NB4 (cell line): ENCODE data around the gene TXLNG.
"Not testable (repeated sequence)": the region's sequence is repeated elsewhere in the genome, so short reads cannot be mapped to it uniquely, and the experiment has no call there.

Experiments
- MAX ChIP-seq: IDR thresholded peaks from 2 replicates; pipeline ENCODE4 v1.6.1; 2011; ENCODE audit warnings: low read depth, low read length
- MYC ChIP-seq: IDR thresholded peaks from 2 replicates; pipeline ENCODE4 v1.6.1; 2011; ENCODE audit warnings: low read depth, low read length
- POLR2A ChIP-seq: IDR thresholded peaks from 2 replicates; pipeline ENCODE4 v1.6.1; 2011; ENCODE audit warnings: mild to moderate bottlenecking; ENCODE audit not compliant: insufficient read length; ENCODE audit errors: extremely low read depth
- TF ChIP-seq, protein P1 (sequence below): IDR thresholded peaks from one replicate; pipeline ENCODE4 v1.5.1; 2012; ENCODE audit warnings: low read depth, low read length

DNA sequence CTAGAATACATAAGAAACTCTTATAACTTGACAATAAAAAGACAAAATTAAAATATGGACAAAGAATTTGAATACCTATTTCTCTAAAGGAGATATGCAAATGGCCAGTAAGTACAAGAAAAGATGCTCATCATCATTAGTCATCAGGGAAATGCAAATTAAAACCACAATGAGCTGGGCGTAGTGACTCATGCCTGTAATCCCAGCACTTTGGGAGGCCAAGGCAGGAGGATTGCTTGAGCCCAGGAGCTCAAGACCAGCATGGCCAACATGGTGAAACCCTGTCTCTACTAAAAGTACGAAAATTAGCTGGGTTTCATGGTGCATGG lies 69.8 kb downstream of the TXLNG start:
- TF ChIP-seq POLR2A, MAX, MYC: not testable (repeated sequence)
- TF ChIP-seq, protein P1, sequence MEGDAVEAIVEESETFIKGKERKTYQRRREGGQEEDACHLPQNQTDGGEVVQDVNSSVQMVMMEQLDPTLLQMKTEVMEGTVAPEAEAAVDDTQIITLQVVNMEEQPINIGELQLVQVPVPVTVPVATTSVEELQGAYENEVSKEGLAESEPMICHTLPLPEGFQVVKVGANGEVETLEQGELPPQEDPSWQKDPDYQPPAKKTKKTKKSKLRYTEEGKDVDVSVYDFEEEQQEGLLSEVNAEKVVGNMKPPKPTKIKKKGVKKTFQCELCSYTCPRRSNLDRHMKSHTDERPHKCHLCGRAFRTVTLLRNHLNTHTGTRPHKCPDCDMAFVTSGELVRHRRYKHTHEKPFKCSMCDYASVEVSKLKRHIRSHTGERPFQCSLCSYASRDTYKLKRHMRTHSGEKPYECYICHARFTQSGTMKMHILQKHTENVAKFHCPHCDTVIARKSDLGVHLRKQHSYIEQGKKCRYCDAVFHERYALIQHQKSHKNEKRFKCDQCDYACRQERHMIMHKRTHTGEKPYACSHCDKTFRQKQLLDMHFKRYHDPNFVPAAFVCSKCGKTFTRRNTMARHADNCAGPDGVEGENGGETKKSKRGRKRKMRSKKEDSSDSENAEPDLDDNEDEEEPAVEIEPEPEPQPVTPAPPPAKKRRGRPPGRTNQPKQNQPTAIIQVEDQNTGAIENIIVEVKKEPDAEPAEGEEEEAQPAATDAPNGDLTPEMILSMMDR = not testable (repeated sequence)
